DMS114 treated with DMSO at 0.1 percent for 48 hours (cell line): ENCODE measurements around the gene FOXN3.
"Not testable (repeated sequence)": the region's sequence is repeated elsewhere in the genome, so short reads cannot be mapped to it uniquely, and the experiment has no call there.

Experiments used
- DNase-seq: peaks from one replicate; lab custom pipeline; 2025; ENCODE audit not compliant: unreplicated experiment; lab: John Stamatoyannopoulos, UW

FOXN3 gene

GRCh38 chr14:89141862-89142261, 275.2 kb downstream of the FOXN3 start:
- no peak for DNase-seq

- DNase-seq: no peak
Measured at GRCh38 chr14:89140326-89140725, 276.7 kb downstream of the FOXN3 start.

GRCh38 chr14:89139404-89140247, 277.4 kb downstream of the FOXN3 start:
- no peak for DNase-seq

DNA sequence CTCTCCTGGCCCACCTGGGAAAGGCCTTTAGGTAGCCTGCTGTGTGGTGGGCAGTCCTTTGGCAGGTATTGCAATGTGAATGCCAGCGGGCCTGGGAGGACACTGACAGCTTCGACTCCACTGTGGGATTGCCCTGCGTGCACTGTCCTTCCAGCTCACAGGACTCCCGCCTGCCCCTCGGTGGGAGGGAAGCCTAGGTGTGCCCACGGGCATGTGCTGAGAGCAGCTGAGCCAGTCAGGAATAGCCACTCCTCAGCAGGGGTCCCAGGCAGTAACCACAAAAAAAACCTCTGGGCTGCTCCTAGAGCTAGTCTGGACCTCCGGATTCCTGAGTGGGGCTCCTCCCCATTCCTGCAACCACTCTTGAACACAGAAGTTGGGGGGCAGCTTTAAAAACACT, 278.2 kb downstream of the FOXN3 start:
- DNase-seq: no peak

GRCh38 chr14:89137526-89138163, 279.4 kb downstream of the FOXN3 start:
- no peak for DNase-seq

GRCh38 chr14:89136587-89136986, 280.4 kb downstream of the FOXN3 start:
- DNase-seq: no peak

DNA sequence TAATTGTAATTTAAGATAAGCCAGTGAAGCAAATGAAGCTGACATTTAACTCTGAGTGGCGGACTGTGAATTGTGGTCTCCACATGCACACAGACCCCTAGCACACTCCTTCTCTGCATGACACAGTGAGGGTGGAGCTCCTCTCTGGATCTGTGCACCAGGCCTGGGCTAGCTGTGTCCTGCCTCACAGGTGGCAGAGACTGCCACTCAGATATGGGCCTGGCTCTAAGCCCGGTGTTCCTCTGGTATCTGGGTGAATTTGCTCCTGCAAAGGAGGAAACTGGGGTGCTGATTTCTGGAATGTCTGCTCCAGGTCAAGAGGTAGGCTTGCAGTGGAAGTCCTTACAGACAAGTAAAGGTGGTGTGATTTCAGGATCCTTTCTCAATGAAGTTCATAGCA, 282.4 kb downstream of the FOXN3 start:
- no peak for DNase-seq

- no peak for DNase-seq
Measured at GRCh38 chr14:89131004-89131750, 285.9 kb downstream of the FOXN3 start.

- no peak for DNase-seq
Measured at GRCh38 chr14:89129570-89129969, 287.5 kb downstream of the FOXN3 start.

DNA sequence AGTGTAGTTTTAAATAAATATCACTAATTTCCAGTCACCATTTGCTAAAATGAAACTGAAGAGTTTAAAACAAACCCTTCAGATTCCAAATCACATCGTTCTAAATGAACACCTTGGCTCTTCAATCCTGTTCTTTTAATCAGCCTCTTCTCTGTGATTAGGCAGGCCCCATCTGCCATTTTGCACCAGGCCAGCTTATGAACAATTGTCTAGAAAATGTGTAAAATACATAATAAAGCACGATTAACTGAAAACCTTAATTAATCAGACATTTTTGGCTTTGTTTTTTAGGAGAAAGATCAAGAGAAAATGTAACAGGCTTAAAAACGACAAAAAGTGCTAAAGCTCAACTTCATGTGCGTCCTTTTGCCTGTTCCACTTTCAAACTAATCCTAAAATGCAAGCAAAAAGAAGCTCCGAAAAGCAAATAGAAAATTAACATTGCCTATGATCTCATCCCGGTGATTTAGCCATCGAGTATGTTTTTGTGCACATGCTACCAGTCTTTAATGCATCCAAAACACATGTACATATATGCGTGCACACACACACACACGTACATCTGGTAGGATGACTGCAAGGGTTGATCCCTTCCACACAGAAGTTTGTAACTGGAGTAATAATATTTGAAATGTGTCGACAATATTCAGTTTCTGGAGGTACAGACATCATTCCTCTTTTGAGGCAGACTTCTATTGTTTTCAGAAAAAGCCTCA, 288.6 kb downstream of the FOXN3 start:
- no peak for DNase-seq

DNA sequence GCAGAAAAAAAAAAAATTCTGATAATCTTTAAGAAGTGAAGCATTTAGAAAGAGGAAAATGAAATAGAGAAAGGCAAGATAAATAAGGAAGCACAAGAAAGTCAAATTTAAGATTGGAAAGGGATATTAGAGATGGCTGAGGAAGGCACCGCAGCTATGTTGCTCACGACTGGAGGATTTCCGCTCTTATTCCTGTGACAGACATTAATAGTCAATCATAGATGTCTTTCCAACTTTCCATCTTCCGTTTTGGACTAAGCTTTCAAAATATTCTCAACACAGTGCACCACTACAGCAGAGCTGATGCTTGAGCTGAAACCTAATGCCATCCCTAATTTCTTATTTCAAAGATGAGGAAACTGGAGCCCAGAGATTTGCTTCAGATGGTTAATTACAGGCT, 290.6 kb downstream of the FOXN3 start:
- DNase-seq: no peak

DNA sequence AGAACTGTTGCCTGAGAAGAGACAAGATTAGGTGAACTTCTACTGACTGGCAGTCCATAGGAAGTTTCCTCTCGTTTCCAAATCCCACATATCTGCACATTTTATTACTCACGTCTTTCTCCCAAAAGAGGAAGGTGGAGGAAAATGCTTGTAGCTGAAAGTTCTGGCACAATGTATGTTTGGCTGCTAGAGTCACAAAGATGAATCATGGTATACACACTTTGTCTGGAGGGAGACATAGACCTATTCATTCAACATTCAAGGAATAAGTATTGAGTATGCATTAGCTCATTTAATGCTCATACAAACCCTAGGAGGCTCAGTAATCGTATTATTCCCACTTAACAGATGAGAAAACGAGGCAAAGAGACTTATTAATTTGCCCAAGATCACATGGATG, 291.8 kb downstream of the FOXN3 start:
- no peak for DNase-seq

- no peak for DNase-seq
Measured at GRCh38 chr14:89123851-89124250, 293.2 kb downstream of the FOXN3 start.

- no peak for DNase-seq
Measured at GRCh38 chr14:89123215-89123614, 293.8 kb downstream of the FOXN3 start.

- DNase-seq: no peak
Measured at GRCh38 chr14:89121968-89122620, 294.9 kb downstream of the FOXN3 start.

GRCh38 chr14:89117012-89117411, 300.0 kb downstream of the FOXN3 start:
- no peak for DNase-seq

- DNase-seq: no peak
Measured at GRCh38 chr14:89114109-89114508, 302.9 kb downstream of the FOXN3 start.

DNA sequence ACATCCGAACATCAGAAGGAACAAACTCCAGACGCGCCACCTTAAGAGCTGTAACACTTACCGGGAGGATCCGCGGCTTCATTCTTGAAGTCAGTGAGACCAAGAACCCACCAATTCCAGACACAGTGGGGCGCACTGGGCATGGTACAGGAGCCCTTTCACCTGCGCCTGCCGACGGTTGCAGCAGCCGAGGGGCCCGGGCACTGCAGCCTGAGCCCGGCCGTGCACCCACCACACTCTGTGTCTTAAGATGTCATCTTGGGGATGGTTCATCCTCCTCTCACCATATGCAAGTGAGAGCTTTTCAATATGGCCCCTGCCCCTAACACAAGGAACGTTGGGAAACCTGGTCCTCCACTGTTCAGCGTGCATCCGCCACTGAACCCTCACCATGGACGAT, 304.3 kb downstream of the FOXN3 start:
- DNase-seq: no peak

- DNase-seq: not testable (repeated sequence)
Measured at GRCh38 chr14:89111766-89112543, 305.1 kb downstream of the FOXN3 start.

GRCh38 chr14:89111232-89111631, 305.8 kb downstream of the FOXN3 start:
- DNase-seq: not testable (repeated sequence)
